HCT116 (cell line): ENCODE measurements around the gene PRPF40B. TPM values are rescaled to one million over a fixed set of nuclear protein-coding genes. Genes with fewer than 3 reads are reported as not detected.

Source experiments
- ATAC-seq: fragments of 200-7000 bp; cut with Tn5 transposase; 2 replicates; pipeline ENCODE4 v1.9.1; 2020; ENCODE audit warnings: mild to moderate bottlenecking, moderate library complexity
- BruUV-seq: library from RNA; stranded (reverse); fragments of 400-500 nt; replicated peaks from 2 replicates; lab custom pipeline; 2021; lab: Mats Ljungman, UMichigan
- CTCF ChIA-PET: fragments of 300-600 bp; sonication (Branson Sonifier 250); formaldehyde crosslinking; loops from one replicate; lab custom pipeline; 2021; ENCODE audit warnings: antibody characterized with exemption; lab: Charles Lee
- POLR2A ChIA-PET: fragments of 300-600, 350-600 bp; sonication (Branson Sonifier 250); formaldehyde crosslinking; loops from one replicate; lab custom pipeline; 2021; ENCODE audit warnings: antibody characterized with exemption; lab: Charles Lee
- RAD21 ChIA-PET, 2 experiments: fragments of 300-600 bp; sonication (Branson Sonifier 250); formaldehyde crosslinking; loops; one replicate each; lab custom pipeline; 2023; ENCODE audit warnings: low total read pairs in 2 of 2; ENCODE audit not compliant: uncharacterized antibody in 2 of 2, unreplicated experiment in 2 of 2, low non-redundant PET in 1 of 2; lab: Charles Lee
- DNase-seq: peaks from one replicate; pipeline ENCODE4 v3.0.0-alpha.2; 2010; ENCODE audit warnings: low read depth, low spot score
- H2AFZ ChIP-seq: fragments of 200-600 bp; shearing (Covaris generic), sonication (generic); 2 replicates; pipeline ENCODE4 v1.6.1; 2017; ENCODE audit warnings: low read depth, mixed run types, mixed read lengths, antibody characterized with exemption, low read length; ENCODE audit not compliant: poor library complexity, severe bottlenecking
- H3K27ac ChIP-seq: 2 replicates; pipeline ENCODE4 v1.5.1; 2012; ENCODE audit warnings: low read depth, low read length
- H3K27me3 ChIP-seq: fragments of 200-600 bp; sonication (generic); 2 replicates; pipeline ENCODE4 v1.6.1; 2016; ENCODE audit warnings: mixed run types, low read length, mixed read lengths; ENCODE audit not compliant: insufficient read depth
- H3K36me3 ChIP-seq, 2 experiments: fragments of 200-500 bp in 1 of 2; fragments of 200-600 bp in 1 of 2; sonication (Bioruptor generic) in 1 of 2; sonication (generic) in 1 of 2; 2 replicates each; pipeline versions ENCODE4 v1.5.1 to v1.6.1; 2014 to 2016; ENCODE audit warnings: low read length in 2 of 2, inconsistent platforms in 1 of 2, mixed read lengths in 1 of 2, mixed run types in 1 of 2; ENCODE audit not compliant: insufficient read depth in 2 of 2, control insufficient read depth in 1 of 2
- H3K4me1 ChIP-seq, 2 experiments: fragments of 200-600 bp in 1 of 2; sonication (generic) in 1 of 2; 2 replicates each; pipeline versions ENCODE4 v1.5.1 to v1.6.1; 2012 to 2017; ENCODE audit warnings: low read length in 2 of 2, inconsistent platforms in 1 of 2, mild to moderate bottlenecking in 1 of 2, mixed read lengths in 1 of 2, mixed run types in 1 of 2, moderate library complexity in 1 of 2; ENCODE audit not compliant: insufficient read depth in 2 of 2, control insufficient read depth in 1 of 2
- H3K4me2 ChIP-seq: fragments of 200-600 bp; sonication (generic); 2 replicates; pipeline ENCODE4 v1.6.1; 2017; ENCODE audit warnings: mixed run types, low read length, mixed read lengths
- H3K4me3 ChIP-seq, 2 experiments: fragments of 200-600 bp in 1 of 2; sonication (generic) in 1 of 2; replicated peaks in 1 of 2; 2 replicates each; pipeline ENCODE4 v1.5.1; 2011 to 2016; ENCODE audit warnings: low read length in 2 of 2, control low read depth in 1 of 2, low read depth in 1 of 2, mild to moderate bottlenecking in 1 of 2, mixed read lengths in 1 of 2, mixed run types in 1 of 2
- H3K79me2 ChIP-seq: fragments of 200-600 bp; sonication (generic); 2 replicates; pipeline ENCODE4 v1.6.1; 2017; ENCODE audit warnings: mild to moderate bottlenecking, mixed run types, low read length, moderate library complexity, mixed read lengths; ENCODE audit not compliant: insufficient read depth
- H3K9ac ChIP-seq: fragments of 200-600 bp; sonication (generic); 2 replicates; pipeline ENCODE4 v1.6.1; 2016; ENCODE audit warnings: low read length, mixed read lengths
- H3K9me2 ChIP-seq: fragments of 200-600 bp; sonication (generic), shearing (Covaris generic); 2 replicates; pipeline ENCODE4 v1.6.1; 2017; ENCODE audit warnings: mixed run types, mild to moderate bottlenecking, moderate library complexity; ENCODE audit not compliant: insufficient read depth
- H3K9me3 ChIP-seq, 2 experiments: fragments of 200-500 bp in 1 of 2; fragments of 200-600 bp in 1 of 2; sonication (Bioruptor generic) in 1 of 2; sonication (generic) in 1 of 2; 2 replicates each; pipeline ENCODE4 v1.6.1; 2014 to 2017; ENCODE audit warnings: low read length in 2 of 2, mixed read lengths in 2 of 2, inconsistent platforms in 1 of 2, low read depth in 1 of 2, mild to moderate bottlenecking in 1 of 2, mixed run types in 1 of 2, moderate library complexity in 1 of 2; ENCODE audit not compliant: control insufficient read depth in 1 of 2, insufficient read depth in 1 of 2
- H4K20me1 ChIP-seq: fragments of 200-600 bp; sonication (generic), shearing (Covaris generic); 2 replicates; pipeline ENCODE4 v1.6.1; 2017; ENCODE audit warnings: mixed run types, mild to moderate bottlenecking, moderate library complexity; ENCODE audit not compliant: insufficient read depth
- ATF3 ChIP-seq: IDR thresholded peaks from 2 replicates; pipeline ENCODE4 v1.6.1; 2012
- CBX3 ChIP-seq: IDR thresholded peaks from 2 replicates; pipeline ENCODE4 v1.6.1; 2012; ENCODE audit warnings: low read depth
- CEBPB ChIP-seq: IDR thresholded peaks from 2 replicates; pipeline ENCODE4 v1.6.1; 2012; ENCODE audit warnings: low read depth
- CTCF ChIP-seq, 3 experiments: fragments of 200-600 bp in 1 of 3; sonication (generic) in 1 of 3; IDR thresholded peaks in 2 of 3; conservative IDR thresholded peaks in 1 of 3; 2 replicates each; pipeline ENCODE4 v1.5.1; 2012 to 2017; ENCODE audit warnings: low read depth in 2 of 3, low read length in 2 of 3, antibody characterized with exemption in 1 of 3, borderline replicate concordance in 1 of 3, control low read depth in 1 of 3, mild to moderate bottlenecking in 1 of 3, mixed read lengths in 1 of 3, mixed run types in 1 of 3, moderate library complexity in 1 of 3; ENCODE audit not compliant: insufficient read depth in 1 of 3
- EGR1 ChIP-seq: IDR thresholded peaks from 2 replicates; pipeline ENCODE4 v1.6.1; 2012; ENCODE audit warnings: low read depth
- ELF1 ChIP-seq: IDR thresholded peaks from 2 replicates; pipeline ENCODE4 v1.6.1; 2012; ENCODE audit warnings: low read depth, borderline replicate concordance
- EZH2 ChIP-seq: fragments of 200-600 bp; sonication (generic); IDR thresholded peaks from 2 replicates; pipeline ENCODE4 v1.6.1; 2017; ENCODE audit warnings: antibody characterized with exemption, mixed run types
- EZH2phosphoT487 ChIP-seq: fragments of 200-600 bp; IDR thresholded peaks from 2 replicates; pipeline ENCODE4 v1.6.1; 2018; ENCODE audit warnings: antibody characterized with exemption, borderline replicate concordance
- JUND ChIP-seq: IDR thresholded peaks from 2 replicates; pipeline ENCODE4 v1.6.1; 2012
- POLR2A ChIP-seq: IDR thresholded peaks from 2 replicates; pipeline ENCODE4 v1.7.0; 2011; ENCODE audit warnings: borderline replicate concordance; ENCODE audit not compliant: insufficient read depth, insufficient read length; ENCODE audit errors: extremely low read depth
- POLR2AphosphoS5 ChIP-seq: IDR thresholded peaks from 2 replicates; pipeline ENCODE4 v1.6.1; 2011; ENCODE audit warnings: mild to moderate bottlenecking, low read depth, low read length, moderate library complexity
- REST ChIP-seq: IDR thresholded peaks from 2 replicates; pipeline ENCODE4 v1.6.1; 2012; ENCODE audit warnings: low read depth
- SP1 ChIP-seq: IDR thresholded peaks from 2 replicates; pipeline ENCODE4 v1.6.1; 2012; ENCODE audit warnings: low read depth
- SRF ChIP-seq: IDR thresholded peaks from 2 replicates; pipeline ENCODE4 v1.6.1; 2012; ENCODE audit warnings: low read depth
- YY1 ChIP-seq: IDR thresholded peaks from 2 replicates; pipeline ENCODE4 v1.6.1; 2011; ENCODE audit warnings: low read length, low read depth, moderate library complexity, mild to moderate bottlenecking; ENCODE audit not compliant: insufficient replicate concordance; ENCODE audit errors: extremely low read depth
- intact Hi-C: fragments of 100-400 bp; cut with micrococcal nuclease; formaldehyde crosslinking; loops from 2 replicates; pipeline ENCODE4 v1.10.0; 2022
- total RNA-seq: library from RNA; stranded (reverse); gene quantifications from one replicate; pipeline ENCODE4 v1.2.1, GENCODE V29; 2021; ENCODE audit not compliant: unreplicated experiment

The PRPF40B gene
- total RNA-seq, 1 experiment from 2014 or later: 29.0 TPM

GRCh38 chr12:49641748-49642369 lies 18.5 kb downstream of the PRPF40B start:
- BruUV-seq: no TSS peak
- DNase-seq (no peak), ATAC-seq (no peak)
- no peaks in the 10 kb centered on the region for H4K20me1 ChIP-seq
- H3K9me3 ChIP-seq: no peaks in the 10 kb centered on the region
- CTCF ChIA-PET: interaction anchor here (1.0 kb wide), 1 partner anchor 100 kb away, joined by 3 read pairs; the partner anchor contains the start of gene TMBIM6
- no peaks in the 10 kb centered on the region for H3K9me2 ChIP-seq
- H3K4me3 ChIP-seq: no peak overlapping the region
- POLR2A ChIA-PET: interaction anchor here (1.9 kb wide), 1 partner anchor 100 kb away, joined by 6 read pairs; the partner anchor contains the start of gene TMBIM6
- 0 out of 4 replicates have a peak, but pooled peaks cover 0 to 3% of the 10 kb centered on the region in 2 experiments for H3K36me3 ChIP-seq
- no peaks in the 10 kb centered on the region for H3K79me2 ChIP-seq
- H2AFZ ChIP-seq: no peak overlapping the region
- no peaks in the 10 kb centered on the region for H3K4me1 ChIP-seq
- intact Hi-C loops: loop anchor here (10.0 kb wide), 1 partner anchor 193 kb away; no protein-coding TSS in a partner anchor
- no peak overlapping the region for H3K27ac ChIP-seq
- no peaks in the 10 kb centered on the region for H3K27me3 ChIP-seq
- no peak overlapping the region for H3K4me2 ChIP-seq
- RAD21 ChIA-PET: no interaction called here
- TF ChIP-seq EGR1 (no peak), EZH2phosphoT487 (no peak)
- H3K9ac ChIP-seq: no peak overlapping the region

- Histone ChIP-seq H3K79me2 (no peaks in the 10 kb centered on the region), H3K9me3 (no peaks in the 10 kb centered on the region), H2AFZ (no peak overlapping the region), H3K4me3 (no peak overlapping the region), H3K4me1 (no peaks in the 10 kb centered on the region), H3K4me2 (no peak overlapping the region), H3K27ac (no peak overlapping the region), H3K36me3 (0 out of 4 replicates have a peak, but pooled peaks cover 0 to 3% of the 10 kb centered on the region in 2 experiments), H4K20me1 (no peaks in the 10 kb centered on the region), H3K9me2 (no peaks in the 10 kb centered on the region), H3K9ac (no peak overlapping the region), H3K27me3 (no peaks in the 10 kb centered on the region)
- no peak for DNase-seq
- intact Hi-C loops: loop anchor here (10.0 kb wide), 1 partner anchor 192 kb away; no protein-coding TSS in a partner anchor
- ATAC-seq: no peak
- no TSS peak for BruUV-seq
- POLR2A ChIA-PET: no interaction called here
- CTCF ChIA-PET: interaction anchor here (1.0 kb wide), 1 partner anchor 99 kb away, joined by 3 read pairs; the partner anchor contains the start of gene TMBIM6
- RAD21 ChIA-PET: no interaction called here
- TF ChIP-seq EZH2 (no peak), SRF (no peak), CBX3 (no peak), POLR2AphosphoS5 (no peak), EGR1 (no peak), CEBPB (no peak), JUND (no peak), REST (no peak), ATF3 (no peak), ELF1 (no peak), SP1 (no peak), POLR2A (no peak), CTCF (IDR thresholded peaks at IDR 0.05 in 2 of 3, conservative IDR thresholded peaks at IDR 0.05 in 1 of 3; ENCODE audit: borderline replicate concordance in 1 of 3, insufficient read depth in 1 of 3, low read depth in 2 of 3, low read length in 2 of 3) (no peak), YY1 (no peak)
These were observed 19.0 kb downstream of the PRPF40B start for GRCh38 chr12:49642370-49642802.
